GM12873 (cell line): ENCODE data around the gene AFF3.

Experiments
- TF ChIP-seq, protein P1 (sequence below): IDR thresholded peaks from 2 replicates; pipeline ENCODE4 v1.5.1; 2012; ENCODE audit warnings: low read depth, mild to moderate bottlenecking, moderate library complexity, low read length, control low read depth; ENCODE audit not compliant: insufficient read depth; ENCODE audit errors: missing control alignments

AFF3 gene

DNA sequence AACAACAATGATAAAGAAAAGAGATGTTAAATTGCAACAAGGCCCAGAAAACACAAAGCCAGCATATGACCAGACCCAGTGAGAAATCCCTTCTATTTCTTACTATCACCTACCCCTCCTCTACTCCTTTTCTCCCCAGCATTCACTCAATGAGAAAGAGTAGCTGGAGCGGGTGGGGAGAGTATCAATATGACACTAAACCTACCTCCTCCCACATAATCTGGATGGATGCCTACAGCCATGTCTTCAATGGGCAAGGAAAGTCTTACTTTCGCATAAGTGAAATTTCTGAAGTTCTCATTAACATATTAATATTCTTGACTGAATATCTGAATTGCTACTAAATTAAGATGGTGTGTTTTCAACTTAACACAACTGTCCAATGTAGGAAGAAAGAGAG, 78.2 kb downstream of the AFF3 start:
- TF ChIP-seq, protein P1, sequence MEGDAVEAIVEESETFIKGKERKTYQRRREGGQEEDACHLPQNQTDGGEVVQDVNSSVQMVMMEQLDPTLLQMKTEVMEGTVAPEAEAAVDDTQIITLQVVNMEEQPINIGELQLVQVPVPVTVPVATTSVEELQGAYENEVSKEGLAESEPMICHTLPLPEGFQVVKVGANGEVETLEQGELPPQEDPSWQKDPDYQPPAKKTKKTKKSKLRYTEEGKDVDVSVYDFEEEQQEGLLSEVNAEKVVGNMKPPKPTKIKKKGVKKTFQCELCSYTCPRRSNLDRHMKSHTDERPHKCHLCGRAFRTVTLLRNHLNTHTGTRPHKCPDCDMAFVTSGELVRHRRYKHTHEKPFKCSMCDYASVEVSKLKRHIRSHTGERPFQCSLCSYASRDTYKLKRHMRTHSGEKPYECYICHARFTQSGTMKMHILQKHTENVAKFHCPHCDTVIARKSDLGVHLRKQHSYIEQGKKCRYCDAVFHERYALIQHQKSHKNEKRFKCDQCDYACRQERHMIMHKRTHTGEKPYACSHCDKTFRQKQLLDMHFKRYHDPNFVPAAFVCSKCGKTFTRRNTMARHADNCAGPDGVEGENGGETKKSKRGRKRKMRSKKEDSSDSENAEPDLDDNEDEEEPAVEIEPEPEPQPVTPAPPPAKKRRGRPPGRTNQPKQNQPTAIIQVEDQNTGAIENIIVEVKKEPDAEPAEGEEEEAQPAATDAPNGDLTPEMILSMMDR: no peak

DNA sequence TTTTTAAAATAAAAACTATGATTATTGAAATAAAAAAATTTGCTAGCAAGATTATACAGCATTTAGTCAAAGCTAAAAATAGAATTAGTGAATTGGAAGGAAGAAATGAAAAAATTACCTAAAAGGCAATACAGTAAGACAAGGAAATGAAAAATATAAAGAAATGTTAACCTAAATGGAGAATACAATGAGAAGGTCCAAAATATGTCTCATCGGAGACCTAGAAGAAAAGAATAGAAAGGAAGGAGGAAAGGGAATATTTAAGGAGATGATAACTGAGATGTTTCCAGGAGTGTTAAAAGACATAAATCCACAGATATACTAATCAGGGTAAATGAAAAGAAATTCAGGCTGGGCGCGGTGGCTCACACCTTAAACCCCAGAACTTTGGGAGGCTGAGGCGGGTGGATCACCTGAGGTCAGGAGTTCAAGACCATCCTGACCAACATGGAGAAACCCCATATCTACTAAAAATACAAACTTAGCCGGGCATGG, 78.9 kb downstream of the AFF3 start:
- TF ChIP-seq, protein P1: no peak

DNA sequence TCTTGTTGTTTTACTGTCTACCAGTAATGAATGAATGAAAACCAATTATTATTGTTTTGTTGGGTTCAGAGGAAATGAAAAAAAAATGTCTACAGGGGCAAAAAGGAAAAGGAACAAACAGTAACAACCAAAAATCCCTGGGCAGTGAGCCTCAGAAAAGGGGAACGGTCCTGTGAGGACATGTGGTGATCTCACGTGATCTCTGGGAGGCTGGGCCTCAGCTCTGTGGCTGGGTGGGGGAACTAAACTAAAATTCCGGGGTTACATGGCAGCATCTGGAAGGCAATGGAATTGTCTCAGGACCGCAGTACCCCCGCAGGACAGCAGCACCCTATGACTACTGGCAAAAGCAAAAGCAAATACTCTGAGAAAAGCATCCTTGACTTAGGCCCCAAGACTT, 80.1 kb downstream of the AFF3 start:
- TF ChIP-seq, protein P1: no peak

DNA sequence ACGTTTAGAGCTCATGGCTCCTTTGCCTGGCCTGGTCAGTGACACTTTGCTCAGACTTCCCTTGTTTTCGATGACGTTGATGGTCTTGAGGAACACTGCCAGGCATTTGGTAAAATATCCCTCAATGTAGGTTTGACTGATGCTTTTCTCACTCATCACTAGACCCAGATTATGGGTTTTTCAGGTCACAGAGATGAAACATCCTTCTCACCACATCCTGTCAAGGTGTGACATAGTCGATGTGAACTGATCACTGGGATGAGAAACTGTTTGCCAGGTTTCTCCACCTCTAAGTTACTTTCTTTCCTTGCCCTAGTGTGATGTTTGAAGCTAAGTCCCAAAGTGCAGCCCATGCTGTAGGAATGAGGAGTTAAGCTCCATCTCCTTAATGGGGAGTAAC, 81.5 kb downstream of the AFF3 start:
- TF ChIP-seq, protein P1: no peak

DNA sequence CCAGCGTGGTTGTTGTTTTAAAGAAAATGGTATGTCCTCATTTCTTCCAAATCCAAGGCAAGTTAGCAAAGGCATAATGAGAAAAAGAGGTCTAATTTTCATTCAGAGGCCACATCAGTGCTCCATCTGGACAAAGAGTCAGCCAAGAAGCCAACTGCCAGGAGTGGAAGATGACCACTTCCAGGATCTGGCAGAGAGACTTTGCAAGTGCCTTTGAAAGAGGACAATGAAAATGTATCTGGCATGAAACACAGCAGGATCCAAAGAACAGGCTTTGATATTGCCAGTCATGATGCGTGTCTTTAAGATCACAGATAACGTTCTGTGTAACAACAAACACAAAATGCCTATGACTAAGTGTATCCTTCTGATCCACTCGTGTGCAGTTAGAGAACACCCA, 82.8 kb downstream of the AFF3 start:
- TF ChIP-seq, protein P1: no peak

DNA sequence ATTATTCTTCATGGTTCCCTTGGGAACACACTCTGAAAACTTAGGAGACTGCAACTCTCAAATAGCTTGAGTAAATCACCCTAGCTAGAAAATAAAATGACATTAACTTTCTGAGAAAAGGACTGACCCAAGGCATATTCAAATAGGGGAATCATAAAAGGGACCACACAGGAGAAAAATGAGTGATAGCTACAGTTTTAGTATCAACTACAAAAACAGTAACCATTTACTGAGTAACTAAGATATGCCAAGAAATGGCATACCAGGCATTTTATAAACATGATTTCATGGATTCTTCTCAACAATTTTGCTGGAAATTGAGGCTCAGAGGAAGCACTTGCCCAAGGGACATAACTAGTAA, 84.5 kb downstream of the AFF3 start:
- TF ChIP-seq, protein P1: no peak

DNA sequence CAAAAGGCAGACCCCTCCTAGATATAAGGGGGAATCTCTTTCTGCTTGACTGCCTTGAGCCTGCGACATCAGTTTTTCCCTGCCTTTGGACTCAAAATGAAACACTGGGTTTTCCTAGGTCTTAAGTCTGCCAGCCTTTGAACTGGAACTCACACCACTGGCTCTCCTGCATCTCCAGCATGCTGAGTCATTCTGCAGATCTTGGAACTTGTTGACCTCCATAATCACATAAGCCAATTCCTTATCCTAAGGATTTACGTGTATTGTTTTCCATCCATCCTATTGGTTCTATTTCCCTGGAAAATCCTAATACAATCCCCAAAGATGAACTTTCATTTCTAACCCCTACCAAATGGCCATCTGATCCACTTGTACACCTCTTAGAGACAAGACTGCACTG, 88.0 kb downstream of the AFF3 start:
- TF ChIP-seq, protein P1: no peak
